Natural killer cell treated with Interleukin-12 subunit alpha and Interleukin-12 subunit beta and Interleukin-15 and Interleukin-18, amount 100 ng/mL, for 72 hours (primary cell): ENCODE data around the gene VWA5B1. TPM values are rescaled to one million over a fixed set of nuclear protein-coding genes. Genes with fewer than 3 reads are reported as not detected.

Experiments
- total RNA-seq, 2 donors: library from RNA; stranded (reverse); gene quantifications; one replicate each; pipeline ENCODE4 v1.2.3, GENCODE V29; 2022

The VWA5B1 gene
- total RNA-seq, 2 donors from 2014 or later: not detected

Other genes starting within 250 kb of the VWA5B1 start
- not detected for gene PLA2G5, start 220.7 kb upstream of the VWA5B1 start, total RNA-seq
- gene PLA2G2D, start 171.3 kb upstream of the VWA5B1 start, total RNA-seq: not detected
- not detected for gene PLA2G2F, start 151.6 kb upstream of the VWA5B1 start, total RNA-seq
- gene UBXN10, start 104.8 kb upstream of the VWA5B1 start, total RNA-seq: under 1 TPM; 0.26 to 0.56 TPM
- gene PLA2G2C, start 104.4 kb upstream of the VWA5B1 start, total RNA-seq: under 1 TPM in 1 of 2 donors, not detected in 1; 0.17 TPM
- gene CAMK2N1, start 195.3 kb downstream of the VWA5B1 start, total RNA-seq: 1 to 10 TPM; 1.1 to 2.1 TPM
- gene MUL1, start 217.3 kb downstream of the VWA5B1 start, total RNA-seq: 10 to 100 TPM; 23.3 to 30.6 TPM